Heart left ventricle (tissue), 13 donors: Measurements from ENCODE around the gene EMILIN1.

Source experiments
- POLR2A ChIP-seq, 2 donors: fragments of 450-650 bp; IDR thresholded peaks; one replicate each; pipeline ENCODE4 v1.6.1; 2017; ENCODE audit warnings: antibody characterized with exemption in 2 of 2, mild to moderate bottlenecking in 2 of 2, moderate library complexity in 2 of 2
- TF ChIP-seq, protein P1 (sequence below), 12 donors: fragments of 200-600 bp; sonication (generic) in 4 of 12; IDR thresholded peaks; one replicate each; pipeline versions ENCODE4 v1.5.0 to v1.8.0; 2018 to 2022; ENCODE audit warnings: antibody characterized with exemption in 12 of 12, mild to moderate bottlenecking in 5 of 12
- donor health status: ischemic (EF 13 %, LVEDD 7.1; RV severe dilation, severe dysfunction).
- donor health status: DM: no; HTN: yes; CAD: no.
- donor health status: DM: no; HTN: no; CAD: no.
- donor health status: ischemic (EF 25% LVEDD 6.9; RV normal size, moderate dysfunction).
- donor health status: ischemic (EF 25% LVEDD 5.7; RV mildly dilated, moderate dysfunction).
- donor health status: ischemic (EF 35%, LVEDD 5.7; RV mildly dilated, moderate dysfunction).
- donor health status: nonischemic (EF 11% LVEDD 7.7; RV severe dilation, severe dysfunction).
- donor health status: DM: yes; HTN: yes; CAD: no.
- donor health status: PGD.
- donor health status: ischemic (EF 29% LVEDD 5.4; RV normal size, mild dysfunction).
- donor health status: nonischemic (EF 23%, LVEDD 6.1; RV moderate dilation, normal function).

DNA sequence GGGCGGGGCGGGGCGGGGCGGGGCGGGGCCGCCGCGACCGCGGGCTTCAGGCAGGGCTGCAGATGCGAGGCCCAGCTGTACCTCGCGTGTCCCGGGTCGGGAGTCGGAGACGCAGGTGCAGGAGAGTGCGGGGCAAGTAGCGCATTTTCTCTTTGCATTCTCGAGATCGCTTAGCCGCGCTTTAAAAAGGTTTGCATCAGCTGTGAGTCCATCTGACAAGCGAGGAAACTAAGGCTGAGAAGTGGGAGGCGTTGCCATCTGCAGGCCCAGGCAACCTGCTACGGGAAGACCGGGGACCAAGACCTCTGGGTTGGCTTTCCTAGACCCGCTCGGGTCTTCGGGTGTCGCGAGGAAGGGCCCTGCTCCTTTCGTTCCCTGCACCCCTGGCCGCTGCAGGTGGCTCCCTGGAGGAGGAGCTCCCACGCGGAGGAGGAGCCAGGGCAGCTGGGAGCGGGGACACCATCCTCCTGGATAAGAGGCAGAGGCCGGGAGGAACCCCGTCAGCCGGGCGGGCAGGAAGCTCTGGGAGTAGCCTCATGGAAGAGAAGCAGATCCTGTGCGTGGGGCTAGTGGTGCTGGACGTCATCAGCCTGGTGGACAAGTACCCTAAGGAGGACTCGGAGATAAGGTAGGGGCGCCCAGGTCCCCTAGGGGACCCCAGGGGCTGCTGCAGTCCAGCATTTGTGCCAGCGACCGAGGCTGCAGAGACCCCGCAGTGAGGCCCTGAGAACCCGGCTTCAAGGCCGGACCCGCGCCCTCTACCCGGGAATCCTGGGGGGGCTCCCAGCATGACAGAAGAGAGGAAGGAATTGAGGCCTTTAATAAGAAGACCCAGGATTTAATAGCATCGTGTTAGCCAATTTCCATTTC is 8.5 kb downstream of the EMILIN1 start, which contains the start of gene KHK:
- TF ChIP-seq POLR2A (IDR thresholded peaks at IDR 0.05), result no peak
- TF ChIP-seq, protein P1, sequence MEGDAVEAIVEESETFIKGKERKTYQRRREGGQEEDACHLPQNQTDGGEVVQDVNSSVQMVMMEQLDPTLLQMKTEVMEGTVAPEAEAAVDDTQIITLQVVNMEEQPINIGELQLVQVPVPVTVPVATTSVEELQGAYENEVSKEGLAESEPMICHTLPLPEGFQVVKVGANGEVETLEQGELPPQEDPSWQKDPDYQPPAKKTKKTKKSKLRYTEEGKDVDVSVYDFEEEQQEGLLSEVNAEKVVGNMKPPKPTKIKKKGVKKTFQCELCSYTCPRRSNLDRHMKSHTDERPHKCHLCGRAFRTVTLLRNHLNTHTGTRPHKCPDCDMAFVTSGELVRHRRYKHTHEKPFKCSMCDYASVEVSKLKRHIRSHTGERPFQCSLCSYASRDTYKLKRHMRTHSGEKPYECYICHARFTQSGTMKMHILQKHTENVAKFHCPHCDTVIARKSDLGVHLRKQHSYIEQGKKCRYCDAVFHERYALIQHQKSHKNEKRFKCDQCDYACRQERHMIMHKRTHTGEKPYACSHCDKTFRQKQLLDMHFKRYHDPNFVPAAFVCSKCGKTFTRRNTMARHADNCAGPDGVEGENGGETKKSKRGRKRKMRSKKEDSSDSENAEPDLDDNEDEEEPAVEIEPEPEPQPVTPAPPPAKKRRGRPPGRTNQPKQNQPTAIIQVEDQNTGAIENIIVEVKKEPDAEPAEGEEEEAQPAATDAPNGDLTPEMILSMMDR (IDR thresholded peaks at IDR 0.05), result peak in 2 of 12 donors; percentile 19 to 55
